ENCODE results near the gene AHRR. TPM values are rescaled to one million over a fixed set of nuclear protein-coding genes. Genes with fewer than 3 reads are reported as not detected.
A peak's percentile ranks its signal among the peaks of the same experiment; 100 is the strongest.

Gene AHRR
- total RNA-seq, 1 experiment from 2014 or later: 2.2 TPM

GRCh38 chr5:345404-346195 is 24.1 kb downstream of the AHRR start:
- Histone ChIP-seq H3K9ac (ENCODE audit: extremely low read depth, insufficient read length, low read length) (no peak overlapping the region), H3K23me2 (ENCODE audit: insufficient read length, low read depth, low read length, poor library complexity, severe bottlenecking) (peaks cover 6% of the 10 kb centered on the region), H2BK12ac (ENCODE audit: insufficient read length, low read depth, low read length) (no peak overlapping the region), H4K91ac (ENCODE audit: insufficient read length, low read depth, low read length) (no peak overlapping the region), H2BK5ac (ENCODE audit: insufficient read length, low read length) (no peak overlapping the region), H4K8ac (replicated peaks; ENCODE audit: insufficient read length, low read depth, low read length) (no peak overlapping the region), H4K20me1 (ENCODE audit: control insufficient read depth, insufficient read depth, insufficient read length) (no peaks in the 10 kb centered on the region), H3K56ac (ENCODE audit: insufficient read length, low read depth, low read length) (no peak overlapping the region), H3K27ac (ENCODE audit: insufficient read length, low read depth, low read length) (no peak overlapping the region), H3K27me3 (ENCODE audit: insufficient read depth, low read length) (no peaks in the 10 kb centered on the region; the same call in 1 of the 2 replicates), H3T11ph (ENCODE audit: low read length) (no peak overlapping the region), H3K4me1 (ENCODE audit: insufficient read depth, low read length) (no peaks in the 10 kb centered on the region), H2BK120ac (ENCODE audit: low read depth, low read length, poor library complexity, severe bottlenecking) (no peak overlapping the region), H3K79me1 (ENCODE audit: insufficient read depth, low read depth, low read length, poor library complexity, severe bottlenecking) (no peaks in the 10 kb centered on the region), H3K18ac (ENCODE audit: insufficient read length, low read depth, low read length) (no peak overlapping the region), H2AFZ (ENCODE audit: low read length) (no peak overlapping the region), H3K4ac (ENCODE audit: low read depth, low read length) (no peak overlapping the region), H3K23ac (ENCODE audit: insufficient read length, low read depth, low read length) (no peak overlapping the region), H2BK15ac (ENCODE audit: low read depth, low read length) (no peak overlapping the region), H4K5ac (ENCODE audit: insufficient read length, low read depth, low read length) (no peak overlapping the region), H2AK5ac (ENCODE audit: insufficient read length, low read length) (no peak overlapping the region), H2BK20ac (ENCODE audit: low read depth, low read length, poor library complexity, severe bottlenecking) (no peak overlapping the region), H3K79me2 (ENCODE audit: insufficient read depth, low read length) (no peaks in the 10 kb centered on the region), H3K14ac (ENCODE audit: insufficient read depth, low read length) (no peak overlapping the region; the same call in 1 of the 2 replicates), H3K4me2 (ENCODE audit: insufficient read depth, insufficient read length, low read length) (no peak overlapping the region), H3K9me3 (ENCODE audit: control insufficient read depth, low read depth, low read length) (no peaks in the 10 kb centered on the region)
- Mint-ChIP-seq H3K4me1 (peaks cover 18 to 30% of the 10 kb centered on the region in 2 experiments), H3K27me3 (ENCODE audit: low read depth) (peaks cover 23% of the 10 kb centered on the region), H3K36me3 (ENCODE audit: insufficient read depth in 1 of 3, low read depth in 3 of 3) (no peaks in the 10 kb centered on the region), H3K9me3 (peaks cover 0 to 6% of the 10 kb centered on the region in 2 experiments; a peak in 2 of 5 replicates), H3K27ac (peak overlapping the region in 2 of 3 experiments; percentile 22 to 76; a peak in 1 of 7 replicates), H3K4me3 (no peak overlapping the region)
- no CpG with 5 or more reads among the region's 22 CpGs for WGBS (ENCODE audit: extremely low coverage, insufficient read length, low lambda C conversion rate)
- no peak for TF ChIP-seq CTCF (conservative IDR thresholded peaks at IDR 0.05)
- DNase-seq: peak; percentile 49
